DMS114 treated with DMSO at 0.1 percent for 48 hours (cell line): ENCODE results near the gene EIF5AL1.
"Not testable (repeated sequence)": the region's sequence is repeated elsewhere in the genome, so short reads cannot be mapped to it uniquely, and the experiment has no call there.

Experiments
- DNase-seq: peaks from one replicate; lab custom pipeline; 2025; ENCODE audit not compliant: unreplicated experiment; lab: John Stamatoyannopoulos, UW

The EIF5AL1 gene

DNA sequence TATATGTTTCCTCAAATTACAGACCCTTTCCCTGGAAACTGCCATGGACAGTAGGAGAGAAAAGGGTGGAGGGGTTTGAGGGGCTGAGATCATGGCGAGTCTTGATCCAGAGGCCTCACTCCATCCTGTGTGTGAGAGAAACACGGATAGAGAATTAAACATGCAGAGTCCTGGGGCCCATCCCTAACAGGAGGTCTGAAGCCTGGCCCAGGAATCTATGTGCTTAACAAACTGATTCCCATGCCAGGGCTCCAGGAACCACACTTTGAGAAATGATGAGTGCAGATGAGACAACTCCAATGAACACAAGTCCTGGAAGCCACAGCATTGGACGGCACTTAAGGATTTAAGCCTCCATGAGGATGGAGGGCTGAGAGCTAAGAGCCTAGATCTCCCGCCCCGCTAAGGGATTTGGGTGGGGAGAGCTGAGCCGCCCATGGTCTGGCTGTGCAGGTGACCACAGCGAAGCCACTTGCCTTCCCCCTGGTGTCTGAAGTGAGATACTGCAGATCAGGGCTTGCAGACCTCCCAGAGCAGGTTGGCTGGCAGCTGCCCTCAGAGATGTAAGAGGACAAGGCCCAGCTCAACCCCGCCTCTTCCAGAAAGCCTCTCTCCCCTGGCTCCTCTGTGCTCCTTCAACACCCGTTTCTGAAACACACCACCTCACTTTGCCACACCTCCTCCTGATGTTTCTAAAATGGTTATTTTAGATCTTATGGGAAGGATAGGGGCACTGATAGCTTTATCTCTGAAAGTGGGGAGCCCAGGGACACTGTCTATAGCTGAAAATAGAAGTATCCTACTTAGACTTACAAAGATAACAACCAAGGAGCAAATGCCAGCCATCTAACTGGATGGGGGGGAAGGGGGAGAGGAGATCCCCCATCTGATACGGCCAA, 24.8 kb upstream of the EIF5AL1 start:
- peak; percentile 69 for DNase-seq

DNA sequence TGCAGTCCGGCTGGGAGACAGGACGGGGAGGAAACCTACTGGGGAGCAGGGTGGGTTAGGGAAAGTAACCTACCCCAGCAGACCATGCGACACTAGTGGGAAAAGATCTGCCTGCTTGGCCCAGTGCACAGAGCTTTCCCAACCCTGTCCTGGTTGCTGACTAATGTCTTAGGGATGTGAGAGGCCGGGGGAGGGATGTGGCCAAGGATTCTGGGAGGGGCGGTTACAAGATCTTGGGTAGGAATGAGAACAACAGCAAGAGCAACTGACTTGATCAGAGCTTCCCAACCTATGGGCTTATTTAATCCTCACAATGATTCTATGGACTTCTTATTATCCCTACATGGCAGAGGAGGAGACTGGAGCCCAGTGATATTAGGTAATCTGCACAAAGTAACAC, 24.0 kb upstream of the EIF5AL1 start:
- no peak for DNase-seq

DNA sequence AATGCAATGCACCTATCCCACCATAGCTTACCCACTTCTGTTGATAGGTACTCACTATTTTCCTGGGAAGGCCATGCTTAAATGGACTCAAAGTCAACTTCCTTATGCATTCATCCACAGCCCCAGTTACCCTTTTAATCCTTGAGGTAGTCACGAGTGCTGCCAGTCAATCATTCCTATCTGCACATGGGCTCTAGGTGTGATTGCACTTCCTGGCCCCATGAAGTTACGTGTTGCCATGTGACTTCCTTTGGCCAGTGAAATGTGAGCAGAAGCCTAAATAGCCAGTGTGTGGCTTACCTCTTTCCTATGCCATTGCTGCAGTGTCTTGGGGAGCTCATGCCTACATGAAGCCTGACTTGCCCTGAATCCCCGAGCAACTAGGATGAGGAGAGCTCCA, 23.5 kb upstream of the EIF5AL1 start:
- no peak for DNase-seq

DNA sequence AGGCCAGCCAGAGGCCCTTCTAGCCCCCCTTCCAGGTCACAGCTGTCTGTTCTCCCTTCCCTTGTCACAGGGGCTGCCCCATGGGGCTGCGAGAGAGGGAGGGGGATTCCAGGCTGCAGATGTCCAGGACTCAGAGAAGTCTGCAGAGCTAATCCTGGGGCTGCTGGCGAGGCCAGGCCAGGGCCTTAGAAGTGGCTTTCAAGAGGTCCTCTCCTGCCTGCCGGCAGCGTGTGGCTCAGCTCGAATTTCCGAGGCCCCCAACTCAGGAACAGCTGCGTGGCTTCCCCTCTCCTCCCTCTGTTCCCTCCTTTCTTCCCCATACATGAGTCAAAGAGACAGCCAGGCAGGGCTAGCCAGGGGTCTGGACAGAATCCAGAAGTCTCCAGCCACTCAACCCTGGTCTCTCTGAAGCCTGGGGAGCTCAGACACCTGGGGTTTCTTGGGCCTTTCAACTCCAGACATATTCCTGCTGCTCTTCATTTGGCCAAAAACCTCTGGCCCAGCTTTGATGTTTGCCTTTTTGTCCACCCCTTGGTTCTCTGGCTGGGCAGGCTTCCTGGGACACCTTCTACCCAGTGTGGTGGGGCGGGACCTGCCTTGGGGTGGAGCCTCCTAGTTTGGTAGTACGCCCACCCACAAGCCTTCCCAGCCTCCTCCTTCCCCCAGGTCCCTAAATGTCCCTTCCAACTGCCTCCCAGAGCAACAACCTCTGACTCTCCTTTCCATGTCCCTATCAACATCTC, 21.8 kb upstream of the EIF5AL1 start:
- no peak for DNase-seq

DNA sequence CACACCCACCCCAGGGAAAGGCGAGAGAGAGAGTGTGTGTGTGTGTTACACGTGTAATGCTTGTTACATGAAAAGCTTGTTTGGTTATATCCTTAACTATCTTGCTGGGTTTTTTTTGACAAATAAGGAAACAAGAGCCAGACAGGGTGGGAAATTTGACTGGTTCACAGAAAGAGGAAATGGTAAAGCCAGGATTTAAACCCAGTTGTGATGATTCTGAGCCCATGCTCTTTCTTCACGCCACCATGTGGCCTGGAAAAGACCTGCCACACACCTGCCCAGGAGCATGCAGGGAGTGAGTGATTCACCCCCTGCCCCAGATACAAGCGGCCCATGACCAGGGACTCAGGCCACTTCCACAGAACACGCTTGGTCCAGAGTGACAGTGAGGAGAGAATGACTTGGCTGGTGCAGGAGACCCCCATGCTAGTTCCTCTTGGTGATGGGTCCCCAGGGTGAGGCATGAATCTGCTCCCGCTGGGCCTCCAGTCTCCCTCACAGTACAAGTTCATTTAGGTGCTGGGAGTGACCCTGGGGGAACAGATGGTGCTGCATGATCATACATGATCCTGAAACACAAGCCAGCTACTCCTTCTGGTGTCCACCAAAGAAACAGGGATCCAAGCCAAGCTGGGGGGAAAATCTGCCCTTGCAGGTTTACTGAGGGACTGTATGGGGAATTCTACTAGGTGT, 21.0 kb upstream of the EIF5AL1 start:
- DNase-seq = no peak

DNA sequence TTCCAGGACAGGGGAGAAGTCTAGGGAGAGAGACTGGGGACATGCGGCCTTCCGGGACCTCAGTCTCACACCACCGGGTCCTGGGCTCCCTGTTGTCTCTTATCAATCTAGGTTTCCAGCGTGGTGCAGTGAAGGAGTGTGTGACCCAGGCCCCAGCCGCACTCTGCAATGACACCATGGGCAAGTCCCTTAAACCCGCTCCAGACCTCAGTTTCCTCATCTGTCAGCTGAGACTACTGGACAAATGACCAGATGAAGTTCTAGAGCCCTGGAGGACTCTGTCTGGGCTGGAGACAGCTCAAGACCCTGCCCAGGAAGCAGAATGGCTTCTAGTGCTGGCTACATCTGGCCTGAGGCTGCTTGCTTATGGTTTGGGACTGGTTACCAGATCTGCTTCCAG, 20.1 kb upstream of the EIF5AL1 start:
- no peak for DNase-seq

DNA sequence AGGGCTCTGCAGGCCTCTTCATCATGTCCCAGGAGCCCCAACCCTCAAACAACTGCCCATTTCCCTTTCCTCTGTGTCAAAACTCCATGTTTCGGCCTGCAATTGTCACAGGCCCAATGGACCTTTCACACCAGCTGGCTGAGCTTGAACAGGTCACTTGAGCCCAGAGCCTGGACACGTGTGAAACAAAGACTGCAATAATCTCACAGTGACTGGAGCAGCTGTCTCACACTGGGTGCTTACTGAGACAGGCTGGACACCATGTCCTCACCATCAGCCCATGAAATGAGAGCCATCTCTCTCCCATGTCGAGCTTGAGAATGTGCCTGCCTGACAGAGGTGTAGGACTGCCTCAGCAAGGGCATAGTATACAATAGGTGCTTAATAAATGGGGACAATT, 19.5 kb upstream of the EIF5AL1 start:
- no peak for DNase-seq

DNA sequence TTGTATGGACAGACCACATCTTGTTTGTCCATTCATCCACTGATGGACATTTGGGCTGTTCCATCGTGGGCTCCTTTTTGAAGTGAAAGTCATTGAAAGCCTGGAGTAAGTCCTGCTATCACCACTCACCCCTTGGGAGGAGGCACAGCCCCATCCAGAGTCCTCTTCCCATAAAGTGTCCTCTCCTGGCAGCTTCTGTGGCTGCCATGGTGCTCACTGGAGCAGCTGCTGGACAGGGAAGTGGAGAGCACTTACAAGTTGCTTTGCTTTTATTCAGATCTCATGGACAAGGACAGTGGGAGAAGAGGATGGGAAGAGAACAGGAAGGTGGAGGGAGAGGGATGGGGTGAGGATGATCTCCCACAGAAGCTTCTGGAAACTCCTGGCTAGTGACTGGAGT, 18.5 kb upstream of the EIF5AL1 start:
- no peak for DNase-seq

DNA sequence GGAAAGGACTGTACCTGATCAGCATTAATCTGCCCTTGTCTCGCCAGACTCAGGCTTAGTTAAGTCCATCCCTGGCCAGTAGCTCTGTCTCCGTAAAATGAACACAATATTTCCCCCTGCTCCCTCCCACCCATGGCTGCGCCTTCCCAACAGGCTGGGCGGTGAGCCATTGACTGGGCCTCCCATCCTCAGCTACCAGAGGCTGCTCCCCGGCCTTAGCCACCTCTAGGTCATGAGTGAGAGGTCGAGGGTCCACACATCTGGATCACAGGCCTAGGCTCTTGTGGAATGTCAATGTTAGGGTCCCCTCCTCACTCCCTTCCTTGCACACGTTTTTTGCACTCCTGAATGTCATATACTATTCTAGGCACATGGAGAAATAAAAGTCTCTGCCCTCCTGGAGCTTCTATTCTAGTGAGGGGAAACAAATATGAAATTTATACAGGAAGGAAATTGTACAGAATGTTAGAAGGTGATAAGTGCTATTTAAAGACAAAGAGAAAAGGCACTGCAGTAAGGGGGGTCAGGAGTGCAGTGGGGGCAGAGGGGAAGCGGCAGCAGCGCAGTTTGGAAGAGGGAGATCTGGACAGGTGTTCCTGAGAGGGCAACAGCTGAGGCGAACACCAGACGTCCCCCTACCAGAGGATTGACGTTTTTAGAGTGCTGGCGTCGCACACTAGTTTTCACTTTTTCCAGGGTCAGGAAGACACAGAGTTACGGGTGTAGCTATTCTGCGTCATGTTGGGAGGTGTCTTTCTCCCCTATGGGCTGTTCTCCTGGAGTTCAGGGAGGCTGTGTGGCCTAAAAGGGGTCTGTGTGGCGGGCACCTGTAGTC, 17.2 kb upstream of the EIF5AL1 start:
- DNase-seq = no peak

DNA sequence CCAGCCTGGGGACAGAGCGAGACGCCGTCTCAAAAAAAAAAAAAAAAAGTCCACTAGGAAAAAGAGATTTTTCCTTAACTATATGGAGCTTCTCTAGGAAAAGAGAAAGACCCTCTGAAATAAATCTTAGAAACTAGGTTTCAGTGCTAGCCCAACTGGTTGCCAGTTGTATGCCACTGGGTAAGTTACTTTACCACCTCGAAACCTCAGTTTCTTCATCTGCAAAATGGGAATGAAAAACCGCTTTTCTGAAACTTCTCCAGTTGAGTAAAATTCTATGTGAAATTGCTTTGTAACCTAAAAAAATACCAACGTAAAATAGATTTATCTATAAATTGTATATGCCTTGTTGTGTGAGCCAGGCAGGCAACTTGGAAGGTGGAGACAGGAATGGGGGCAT, 16.5 kb upstream of the EIF5AL1 start:
- no peak for DNase-seq

DNA sequence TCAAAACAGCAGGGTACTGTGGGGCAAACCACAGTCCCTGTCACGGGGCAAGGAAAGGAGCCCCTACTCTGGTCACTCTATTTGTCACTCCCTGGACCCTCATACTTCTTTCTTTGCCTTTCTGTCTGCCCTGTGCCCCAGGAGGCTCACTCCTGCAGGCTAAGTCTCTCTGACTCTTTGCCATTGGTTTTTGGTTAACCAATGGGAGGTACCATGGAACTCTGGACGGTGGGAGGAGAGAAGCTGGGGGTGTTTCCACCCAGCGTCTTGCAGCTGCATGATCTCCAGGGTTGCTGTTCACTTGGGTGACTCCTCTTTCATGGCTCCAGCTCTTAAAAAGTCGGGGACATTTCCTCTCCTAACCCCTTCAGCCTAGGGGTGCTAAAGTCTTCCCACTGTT, 15.4 kb upstream of the EIF5AL1 start:
- DNase-seq = no peak

DNA sequence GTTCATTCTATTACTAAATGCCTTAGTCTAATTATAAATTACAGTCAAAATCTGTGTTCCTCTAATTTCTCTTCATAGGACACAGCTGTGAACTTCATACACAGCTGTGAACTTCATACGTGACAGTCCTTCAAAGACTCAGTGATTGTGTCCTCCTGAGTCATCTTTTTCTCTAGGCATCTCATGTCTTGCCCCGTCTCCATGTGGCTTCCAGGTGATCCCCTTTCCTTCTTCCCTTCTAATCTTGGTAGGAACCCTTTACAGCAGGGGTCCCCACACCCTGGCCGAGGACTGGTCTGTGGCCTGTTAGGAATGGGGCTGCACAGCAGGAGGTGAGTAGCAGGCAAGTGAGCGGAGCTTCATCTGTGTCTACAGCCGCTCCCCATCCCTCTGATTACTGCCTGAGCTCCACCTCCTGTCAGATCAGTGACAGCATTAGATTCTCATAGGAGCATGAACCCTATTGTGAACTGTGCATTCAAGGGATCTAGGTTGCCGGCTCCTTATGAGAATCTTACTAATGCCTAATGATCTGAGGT, 14.0 kb upstream of the EIF5AL1 start:
- DNase-seq = no peak

DNA sequence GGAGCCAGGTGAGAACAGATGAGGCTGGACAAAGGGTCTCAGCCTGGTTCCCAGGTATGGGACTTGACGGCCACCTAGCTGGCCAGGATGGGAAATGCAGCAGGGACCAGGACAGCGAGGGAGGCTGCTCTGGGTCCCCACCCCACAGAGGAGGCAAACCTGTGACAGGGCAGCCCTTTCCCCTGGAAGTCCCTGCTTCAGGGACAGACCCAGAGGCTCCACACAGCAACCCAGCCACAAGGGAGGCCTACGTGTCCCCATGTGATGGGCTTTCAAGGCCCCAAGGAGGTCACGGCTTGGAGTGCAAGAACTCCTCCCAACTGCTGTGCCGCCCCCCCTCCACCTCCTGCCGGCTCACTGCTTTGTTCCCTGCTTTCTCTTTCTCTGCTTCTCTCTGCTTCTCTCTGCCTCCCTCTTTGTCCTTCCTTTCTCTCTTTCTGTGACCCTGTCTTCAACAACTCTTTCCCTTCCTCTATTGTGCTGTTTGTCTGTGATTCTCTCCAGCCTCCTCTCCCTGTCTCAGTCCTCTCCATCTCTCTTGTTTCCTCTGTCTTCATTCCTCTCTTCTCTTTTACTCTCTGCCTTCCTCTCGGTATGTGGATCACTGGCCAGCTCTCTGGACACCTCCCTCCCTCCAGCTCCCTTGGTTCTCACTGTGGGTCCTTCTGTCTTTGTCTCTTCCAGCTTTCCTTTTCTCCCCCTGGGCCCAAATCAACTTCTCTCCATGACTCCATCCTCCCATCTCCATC, 9.6 kb upstream of the EIF5AL1 start:
- DNase-seq = no peak

DNA sequence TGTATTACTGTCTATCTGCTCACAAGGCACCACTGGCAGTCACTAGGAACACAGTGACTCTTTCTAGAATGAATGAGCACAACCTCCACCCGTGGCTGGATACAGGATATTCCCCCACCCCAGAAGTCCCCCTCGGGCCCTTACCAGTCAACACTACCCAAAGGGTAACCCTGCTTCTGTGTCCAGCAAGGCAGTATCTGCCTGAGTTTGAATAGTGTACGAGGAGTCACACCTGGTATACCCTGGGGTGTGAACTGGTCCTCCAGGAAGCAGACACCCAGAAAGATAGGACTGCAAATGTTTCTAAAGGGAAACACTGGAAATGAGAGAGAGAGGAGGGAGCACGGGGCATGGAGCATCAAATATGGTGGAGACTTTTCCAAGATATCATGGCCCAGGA, 8.5 kb upstream of the EIF5AL1 start:
- not testable (repeated sequence) for DNase-seq

DNA sequence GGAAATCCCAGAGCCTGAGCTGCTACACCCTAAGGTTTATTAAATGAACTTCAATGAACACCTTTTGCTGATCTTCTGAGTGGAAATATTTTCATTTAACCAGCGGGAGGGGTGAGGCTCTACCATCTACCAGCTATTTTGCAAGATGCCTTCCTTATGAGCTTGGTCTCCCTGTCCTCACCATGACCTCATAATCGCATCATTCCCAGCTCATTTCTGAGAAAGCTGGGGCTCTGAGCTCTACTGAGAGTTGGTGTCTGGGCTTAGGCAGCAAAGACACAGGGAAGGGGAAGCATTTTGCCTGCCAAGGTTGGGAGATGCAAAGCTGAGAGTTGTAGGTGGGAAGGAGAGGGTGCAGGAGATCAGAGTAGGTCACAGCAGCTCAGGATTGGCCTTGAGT, 7.8 kb upstream of the EIF5AL1 start:
- DNase-seq = not testable (repeated sequence)

DNA sequence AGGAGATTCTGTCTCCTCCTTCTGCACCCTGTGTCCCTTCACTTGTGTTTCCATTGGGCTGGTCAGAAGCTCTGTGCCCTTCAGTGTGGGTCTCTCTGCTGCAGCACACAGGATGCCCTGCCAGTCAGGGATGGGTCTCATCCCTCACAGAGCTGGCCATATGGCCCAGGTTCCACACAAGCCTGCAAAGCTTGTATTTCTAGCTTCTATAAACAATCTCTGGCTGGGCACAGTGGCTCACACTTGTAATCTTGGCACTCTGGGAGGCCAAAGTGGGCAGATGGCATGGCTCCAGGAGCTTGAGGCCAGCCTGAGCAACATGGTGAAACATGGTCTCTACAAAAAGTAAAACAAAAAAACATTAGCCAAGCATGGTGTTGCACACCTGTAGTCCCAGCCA, 7.0 kb upstream of the EIF5AL1 start:
- DNase-seq = not testable (repeated sequence)

DNA sequence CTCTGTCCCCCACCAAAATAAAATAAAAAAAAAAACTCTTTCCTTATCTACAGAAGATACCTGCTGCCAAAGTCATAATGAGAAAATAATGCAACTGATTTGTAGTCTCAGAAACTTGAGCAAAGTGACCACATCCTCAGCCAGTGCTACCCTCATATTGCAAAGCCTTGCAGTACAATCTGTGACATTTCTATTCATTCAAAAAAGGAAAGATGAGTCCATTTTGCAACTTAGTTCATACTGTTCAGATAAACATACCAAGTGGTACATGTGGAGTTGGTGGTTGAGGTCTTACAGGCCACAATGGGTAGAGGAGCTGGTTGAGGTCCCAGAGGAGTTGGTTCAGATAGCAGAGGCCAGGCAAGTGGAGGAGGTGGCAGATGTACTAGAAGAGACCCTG, 6.5 kb upstream of the EIF5AL1 start:
- DNase-seq = no peak

DNA sequence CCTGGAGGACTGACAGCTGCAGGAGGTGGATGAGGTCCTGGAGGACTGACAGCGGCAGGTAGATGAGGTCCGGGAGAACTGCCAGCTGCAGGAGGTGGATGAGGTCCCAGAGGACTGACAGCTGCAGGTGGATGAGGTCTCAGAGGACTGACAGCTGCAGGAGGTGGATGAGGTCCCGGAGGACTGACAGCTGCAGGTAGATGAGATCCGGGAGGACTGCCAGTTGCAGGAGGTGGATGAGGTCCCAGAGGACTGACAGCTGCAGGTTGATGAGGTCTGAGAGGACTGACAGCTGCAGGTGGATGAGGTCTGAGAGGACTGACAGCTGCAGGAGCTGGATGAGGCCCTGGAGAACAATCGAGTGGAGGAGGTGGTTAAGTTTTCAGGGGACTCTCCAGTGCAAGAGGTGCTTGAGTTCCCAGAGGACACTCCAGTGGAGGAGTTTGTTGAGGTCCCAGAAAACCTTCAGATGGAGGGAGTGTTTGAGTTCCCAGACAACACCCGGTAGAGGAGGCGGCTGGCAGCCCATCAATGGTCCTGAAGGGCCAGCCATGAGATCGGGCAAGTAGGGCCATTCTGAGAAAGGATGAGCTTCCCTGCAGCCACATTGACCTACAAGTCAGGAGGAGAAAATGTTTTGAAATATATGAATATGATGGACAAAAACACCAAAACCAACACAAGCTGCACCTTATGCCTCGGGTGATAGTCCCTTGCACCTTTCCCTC, 4.7 kb upstream of the EIF5AL1 start:
- DNase-seq = no peak

DNA sequence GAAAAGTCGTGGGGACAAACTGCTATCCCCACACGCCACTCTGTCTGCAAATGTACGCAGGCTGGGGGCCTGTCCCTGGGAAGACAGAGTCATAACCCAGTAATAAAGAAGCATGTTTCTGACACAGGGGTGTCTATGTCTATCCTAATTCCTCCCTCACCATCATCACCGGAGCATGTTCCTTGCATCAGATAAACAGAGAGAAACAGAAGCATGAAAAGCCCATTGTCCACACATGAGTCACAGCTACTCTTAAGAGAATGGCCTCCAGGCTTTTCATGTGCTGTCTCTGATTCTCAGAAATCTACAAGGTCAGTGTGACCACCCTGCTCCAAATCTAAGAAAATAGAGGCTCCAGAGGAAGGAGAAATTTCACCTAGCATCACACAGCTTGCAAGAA, 4.1 kb upstream of the EIF5AL1 start:
- DNase-seq = not testable (repeated sequence)
